ENCODE measurements around the gene DCHS2.
A peak's percentile ranks its signal among the peaks of the same experiment; 100 is the strongest.

DCHS2 gene

GRCh38 chr4:154314248-154314647, 177.4 kb downstream of the DCHS2 start:
- H3K27ac ChIP-seq, result no peak overlapping the region
- no peak for TF ChIP-seq ZFX (IDR thresholded peaks at IDR 0.05; ENCODE audit: borderline replicate concordance)
- TF ChIP-seq, protein P1, sequence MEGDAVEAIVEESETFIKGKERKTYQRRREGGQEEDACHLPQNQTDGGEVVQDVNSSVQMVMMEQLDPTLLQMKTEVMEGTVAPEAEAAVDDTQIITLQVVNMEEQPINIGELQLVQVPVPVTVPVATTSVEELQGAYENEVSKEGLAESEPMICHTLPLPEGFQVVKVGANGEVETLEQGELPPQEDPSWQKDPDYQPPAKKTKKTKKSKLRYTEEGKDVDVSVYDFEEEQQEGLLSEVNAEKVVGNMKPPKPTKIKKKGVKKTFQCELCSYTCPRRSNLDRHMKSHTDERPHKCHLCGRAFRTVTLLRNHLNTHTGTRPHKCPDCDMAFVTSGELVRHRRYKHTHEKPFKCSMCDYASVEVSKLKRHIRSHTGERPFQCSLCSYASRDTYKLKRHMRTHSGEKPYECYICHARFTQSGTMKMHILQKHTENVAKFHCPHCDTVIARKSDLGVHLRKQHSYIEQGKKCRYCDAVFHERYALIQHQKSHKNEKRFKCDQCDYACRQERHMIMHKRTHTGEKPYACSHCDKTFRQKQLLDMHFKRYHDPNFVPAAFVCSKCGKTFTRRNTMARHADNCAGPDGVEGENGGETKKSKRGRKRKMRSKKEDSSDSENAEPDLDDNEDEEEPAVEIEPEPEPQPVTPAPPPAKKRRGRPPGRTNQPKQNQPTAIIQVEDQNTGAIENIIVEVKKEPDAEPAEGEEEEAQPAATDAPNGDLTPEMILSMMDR (IDR thresholded peaks at IDR 0.05), result peak; percentile 48; the same call in 1 of the 2 replicates

- H3K27ac ChIP-seq, result no peak overlapping the region
- TF ChIP-seq, protein P1 (IDR thresholded peaks at IDR 0.05), result no peak
- no peak for TF ChIP-seq ZFX (IDR thresholded peaks at IDR 0.05; ENCODE audit: borderline replicate concordance)
These were observed 178.5 kb downstream of the DCHS2 start for GRCh38 chr4:154313004-154313585.

DNA sequence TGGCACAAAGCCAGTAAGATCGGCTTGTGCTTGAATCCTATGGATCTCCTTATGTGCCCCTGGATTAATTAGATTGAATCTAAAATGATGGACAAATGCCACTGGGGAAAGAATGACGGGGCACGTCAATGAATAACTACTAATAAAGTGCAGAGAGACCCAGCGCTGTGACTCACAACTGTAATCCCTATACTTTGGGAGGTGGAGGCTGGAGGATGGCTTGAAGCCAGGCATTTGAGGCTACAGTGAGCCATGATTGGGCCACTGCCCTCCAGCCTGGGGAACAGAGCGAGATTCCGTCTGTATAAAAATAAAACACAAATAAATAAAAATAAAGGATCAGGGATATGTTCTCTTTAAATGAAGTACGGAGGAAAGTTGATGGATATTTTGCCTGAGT, 179.4 kb downstream of the DCHS2 start:
- TF ChIP-seq, protein P1 (IDR thresholded peaks at IDR 0.05), result no peak
- no peak for TF ChIP-seq ZFX (IDR thresholded peaks at IDR 0.05; ENCODE audit: borderline replicate concordance)

DNA sequence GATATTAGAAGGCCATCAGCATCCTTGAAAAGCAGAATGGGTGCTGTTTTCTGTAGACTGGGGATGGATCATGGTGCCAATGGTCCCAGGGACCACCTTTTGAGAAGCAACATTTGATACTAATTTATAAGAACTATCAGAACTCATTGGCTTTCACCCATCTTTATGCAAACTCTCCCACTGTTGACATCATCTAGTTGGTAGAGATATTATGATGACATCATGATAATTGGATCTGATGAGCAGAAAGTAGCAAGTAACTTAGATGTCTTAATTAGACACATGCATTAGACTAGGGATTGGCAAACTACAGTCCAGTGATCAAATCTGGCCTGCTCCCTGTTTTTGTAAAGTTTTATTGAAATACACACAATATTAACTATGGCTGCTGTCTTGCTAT, 181.0 kb downstream of the DCHS2 start:
- no peak for TF ChIP-seq ZFX (IDR thresholded peaks at IDR 0.05; ENCODE audit: borderline replicate concordance)
- TF ChIP-seq, protein P1 (IDR thresholded peaks at IDR 0.05), result no peak
- no peak overlapping the region for H3K27ac ChIP-seq

More for the DNA sequence above, 179.4 kb downstream of the DCHS2 start:
- no peak overlapping the region for H3K27ac ChIP-seq

DNA sequence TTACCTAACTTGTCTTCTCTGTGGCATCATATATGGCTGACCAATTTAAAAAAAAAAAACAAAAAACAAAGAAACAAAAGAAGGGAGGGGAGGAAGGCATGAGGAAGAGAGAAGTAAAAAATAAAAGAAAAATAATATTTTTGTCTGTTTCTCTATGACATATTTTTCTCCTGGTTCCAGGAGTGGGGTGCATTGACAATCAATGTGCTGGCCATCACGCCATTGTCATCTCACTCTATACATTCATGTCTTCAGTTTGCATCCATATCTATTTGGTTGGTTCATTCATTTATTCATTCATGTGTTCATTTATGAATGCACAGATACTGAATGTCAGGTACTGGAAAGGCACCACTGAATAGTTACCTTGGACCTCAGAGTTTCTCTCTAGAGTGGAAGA, 183.4 kb downstream of the DCHS2 start:
- no peak overlapping the region for H3K27ac ChIP-seq
- TF ChIP-seq, protein P1 (IDR thresholded peaks at IDR 0.05), result no peak
- no peak for TF ChIP-seq ZFX (IDR thresholded peaks at IDR 0.05; ENCODE audit: borderline replicate concordance)

DNA sequence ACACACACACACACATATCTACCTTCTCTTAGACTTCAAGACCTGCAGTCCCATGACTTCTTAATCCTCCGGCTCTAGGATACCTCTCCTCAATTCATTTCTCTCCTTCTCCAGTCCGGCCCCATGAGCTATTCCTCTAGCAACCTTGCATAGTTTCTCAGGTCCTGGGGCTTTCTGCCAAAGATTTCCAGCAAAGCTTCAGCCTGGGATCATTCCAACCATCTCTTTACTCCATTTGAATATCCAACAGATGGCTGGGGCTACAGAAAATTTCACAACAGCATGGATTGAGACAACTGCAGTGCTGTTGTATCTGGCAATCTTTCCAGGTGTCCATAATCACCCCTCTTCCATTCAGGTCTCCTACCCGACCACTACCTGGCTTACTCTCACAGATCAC, 184.1 kb downstream of the DCHS2 start:
- no peak overlapping the region for H3K27ac ChIP-seq
- TF ChIP-seq, protein P1 (IDR thresholded peaks at IDR 0.05), result no peak
- no peak for TF ChIP-seq ZFX (IDR thresholded peaks at IDR 0.05; ENCODE audit: borderline replicate concordance)

DNA sequence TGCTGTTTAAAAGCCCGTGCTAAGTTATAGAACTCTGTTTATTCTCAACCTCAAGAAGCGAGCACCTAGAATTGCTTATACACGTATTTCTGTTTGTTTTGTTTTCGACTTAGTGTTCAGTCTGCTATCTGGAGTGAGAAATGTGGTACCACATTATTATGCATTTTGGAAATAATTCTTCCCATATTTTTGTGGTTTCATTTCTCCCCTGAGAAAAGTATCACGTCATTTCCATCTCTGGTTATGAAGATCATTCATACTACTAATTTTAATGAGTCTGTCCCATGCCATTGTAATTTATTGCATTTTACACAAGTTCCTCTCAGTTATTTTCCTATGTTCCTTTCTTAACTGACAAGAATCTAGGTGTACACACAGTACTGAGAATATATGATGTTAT, 186.0 kb downstream of the DCHS2 start:
- TF ChIP-seq, protein P1 (IDR thresholded peaks at IDR 0.05), result no peak
- TF ChIP-seq ZFX (IDR thresholded peaks at IDR 0.05; ENCODE audit: borderline replicate concordance), result no peak
- H3K27ac ChIP-seq, result no peak overlapping the region
